ENCODE results near the gene HDAC11.
"Not testable (repeated sequence)": the region's sequence is repeated elsewhere in the genome, so short reads cannot be mapped to it uniquely, and the experiment has no call there.

Gene HDAC11

DNA sequence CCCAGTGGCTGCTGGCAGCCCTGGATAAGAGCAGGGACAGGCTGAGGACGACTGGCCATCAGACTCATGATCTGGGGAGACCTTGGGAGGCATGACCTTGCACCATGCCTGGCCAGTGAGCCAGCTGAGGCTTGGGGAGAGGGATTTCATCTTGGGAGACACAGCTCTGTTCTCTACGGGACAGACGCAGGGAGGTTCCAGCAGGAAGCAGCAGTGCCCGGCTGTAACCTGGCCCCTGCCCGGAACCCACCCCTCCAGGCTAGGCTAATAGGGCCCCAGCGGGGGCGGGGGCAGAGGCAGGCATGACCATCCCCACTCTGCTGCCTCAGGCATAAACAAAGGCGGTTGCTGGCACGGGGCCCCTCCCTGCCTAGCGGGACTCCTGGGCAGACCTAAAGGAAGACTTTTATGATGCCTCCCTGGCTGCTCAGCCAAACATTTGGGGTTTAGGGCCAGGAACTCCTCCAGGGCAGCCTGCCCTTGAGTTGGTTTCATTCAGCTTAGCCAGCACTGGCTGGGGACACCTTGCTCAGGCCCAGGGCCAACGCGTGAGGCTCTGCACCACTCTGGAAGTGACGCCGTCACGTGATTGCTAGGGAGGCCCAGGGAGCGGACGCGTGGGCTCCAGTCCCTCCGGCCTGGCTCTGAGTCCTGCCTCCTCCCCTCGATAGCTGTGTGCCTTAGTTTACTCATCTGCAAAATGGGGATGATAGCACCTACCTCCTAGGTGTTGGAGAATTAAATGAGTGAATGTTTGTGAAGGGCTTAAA, 27.6 kb downstream of the HDAC11 start:
- DNase-seq (ENCODE audit: low read depth) = no peak

DNA sequence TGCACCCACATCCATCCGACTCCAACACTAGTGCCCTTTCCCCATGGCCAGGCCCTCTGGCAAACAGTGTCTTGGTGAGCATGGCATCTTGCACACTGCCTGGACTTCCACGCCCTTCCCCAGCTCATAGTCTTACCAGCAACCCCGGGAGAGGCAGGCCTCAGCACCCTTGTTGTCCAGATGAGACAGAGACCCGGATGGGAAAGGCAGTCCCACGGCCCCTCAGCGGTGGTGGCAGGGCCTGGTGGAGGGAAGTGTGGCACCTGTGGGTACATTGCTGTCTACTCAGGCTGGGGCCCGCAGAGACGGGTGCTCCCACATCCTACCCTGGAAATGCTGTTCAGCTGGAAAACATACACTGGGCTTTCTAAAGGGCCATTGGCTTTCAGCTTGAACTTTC, 28.4 kb downstream of the HDAC11 start:
- DNase-seq (ENCODE audit: low read depth) = no peak

DNA sequence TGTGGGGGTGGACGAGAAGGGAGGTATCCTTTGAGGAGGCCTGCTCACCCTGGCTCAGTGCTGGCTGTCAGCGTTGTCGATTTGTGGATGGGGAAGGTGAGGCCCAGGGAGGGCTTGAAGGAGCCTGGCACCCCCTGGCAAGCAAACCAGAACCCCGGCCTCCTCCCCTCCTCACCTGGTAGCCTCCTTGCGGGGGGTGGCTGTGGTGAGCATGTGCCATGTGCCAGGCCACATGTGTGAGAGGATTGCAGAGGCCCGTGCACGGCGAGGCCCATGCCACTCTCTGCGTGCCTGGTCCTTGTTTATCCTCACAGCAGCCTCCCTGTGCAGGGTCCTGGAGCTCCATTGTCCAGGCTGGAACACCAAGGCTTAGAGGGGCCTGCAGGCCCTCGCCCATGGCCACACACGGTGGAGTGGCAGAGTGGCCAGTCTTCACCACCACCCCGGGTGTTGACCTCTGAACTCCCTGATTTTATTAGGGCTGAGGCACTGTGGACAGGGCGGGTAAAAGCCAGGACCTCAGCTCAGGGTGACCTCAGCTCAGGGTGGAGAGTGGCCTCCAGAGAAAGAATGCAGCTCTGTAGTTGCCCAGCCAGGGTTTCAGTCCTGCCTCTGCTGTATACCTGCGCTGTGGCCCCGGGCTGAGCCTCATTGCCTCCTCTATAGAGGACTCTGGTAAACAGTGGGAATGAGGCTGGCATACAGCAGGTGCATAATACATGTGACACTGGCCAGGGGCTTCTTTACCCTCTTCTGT, 29.1 kb downstream of the HDAC11 start:
- DNase-seq (ENCODE audit: low read depth) = no peak

DNA sequence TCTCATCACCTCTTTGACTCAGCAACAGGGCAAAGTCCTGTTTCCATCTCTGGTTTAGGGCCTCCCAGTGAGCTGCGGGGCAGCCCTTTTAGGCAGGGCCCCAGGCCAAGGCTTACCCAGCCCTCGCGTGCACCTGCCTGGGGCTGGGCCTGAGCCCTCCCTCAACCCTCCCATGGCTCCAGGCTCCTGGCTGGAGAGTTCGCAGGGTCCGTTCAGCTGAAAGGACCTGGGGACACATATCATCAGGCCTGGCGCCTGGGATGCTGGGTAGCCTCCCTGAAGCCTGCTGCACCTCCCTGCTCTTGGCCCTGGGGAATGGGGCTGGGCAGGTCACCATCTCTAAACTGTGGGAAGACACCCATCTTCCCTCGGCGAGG, 29.7 kb downstream of the HDAC11 start:
- DNase-seq (ENCODE audit: low read depth) = no peak

DNA sequence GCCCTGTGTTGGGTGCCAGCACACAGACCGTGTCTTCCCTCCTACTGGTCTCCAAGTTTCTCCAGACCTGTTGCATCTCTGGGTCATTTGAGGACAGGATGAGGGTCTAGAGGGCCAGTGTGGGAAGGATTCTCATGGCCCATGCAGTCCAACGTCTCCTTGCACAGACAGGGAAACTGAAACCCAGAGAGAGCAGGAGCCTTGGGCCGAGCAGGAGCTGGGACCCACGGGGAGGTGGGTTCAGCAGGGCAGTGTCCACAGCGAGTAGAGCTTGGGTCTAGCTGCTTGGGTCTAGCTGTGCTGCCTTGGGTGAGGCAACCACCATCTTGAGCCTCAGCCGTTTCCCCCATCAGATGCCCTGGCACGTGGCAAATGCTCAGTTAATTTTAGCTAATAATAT, 32.3 kb downstream of the HDAC11 start:
- no peak for DNase-seq (ENCODE audit: low read depth)

DNA sequence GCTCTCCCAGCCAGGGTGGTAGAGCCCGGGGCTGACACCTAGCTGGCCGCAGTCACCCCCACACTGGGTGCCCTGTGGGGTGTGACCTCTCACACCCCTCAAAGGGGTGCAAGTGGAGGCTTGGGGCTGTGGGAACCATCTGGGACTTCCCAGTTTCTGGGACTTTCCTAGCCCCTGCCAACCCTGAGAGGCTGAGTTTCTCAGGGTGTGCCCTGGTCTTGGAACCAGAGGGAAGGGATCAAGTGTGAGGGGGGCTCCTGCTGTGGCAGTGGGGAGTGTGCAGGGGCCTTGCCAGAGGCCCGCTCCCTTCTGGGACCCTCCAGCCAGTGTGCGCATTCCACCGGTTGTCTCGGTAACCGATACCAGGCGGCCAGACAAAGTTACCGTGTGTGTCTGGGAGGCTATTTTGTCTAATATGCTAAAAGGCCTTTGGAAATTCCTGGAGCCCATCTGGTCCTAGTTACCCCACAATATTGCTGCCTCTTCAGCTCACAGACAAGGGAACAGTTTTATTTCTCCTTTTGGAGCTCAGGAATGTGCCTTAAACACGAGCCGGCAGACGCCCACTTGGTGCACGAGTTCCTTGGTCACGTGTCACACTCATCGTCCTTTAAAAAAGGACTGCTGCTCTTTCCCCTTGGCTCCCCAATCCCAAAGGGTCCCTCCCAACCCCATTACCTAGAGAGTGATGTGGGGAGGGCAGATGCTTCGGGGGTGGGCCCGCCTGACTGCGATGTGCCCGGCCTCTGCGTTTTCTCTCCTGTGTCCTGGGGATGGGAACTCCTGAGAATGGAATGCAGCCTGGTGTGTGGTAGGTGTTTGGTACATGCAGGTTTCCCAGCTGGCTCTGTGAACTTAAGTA, 33.2 kb downstream of the HDAC11 start:
- DNase-seq (ENCODE audit: low read depth) = no peak

DNA sequence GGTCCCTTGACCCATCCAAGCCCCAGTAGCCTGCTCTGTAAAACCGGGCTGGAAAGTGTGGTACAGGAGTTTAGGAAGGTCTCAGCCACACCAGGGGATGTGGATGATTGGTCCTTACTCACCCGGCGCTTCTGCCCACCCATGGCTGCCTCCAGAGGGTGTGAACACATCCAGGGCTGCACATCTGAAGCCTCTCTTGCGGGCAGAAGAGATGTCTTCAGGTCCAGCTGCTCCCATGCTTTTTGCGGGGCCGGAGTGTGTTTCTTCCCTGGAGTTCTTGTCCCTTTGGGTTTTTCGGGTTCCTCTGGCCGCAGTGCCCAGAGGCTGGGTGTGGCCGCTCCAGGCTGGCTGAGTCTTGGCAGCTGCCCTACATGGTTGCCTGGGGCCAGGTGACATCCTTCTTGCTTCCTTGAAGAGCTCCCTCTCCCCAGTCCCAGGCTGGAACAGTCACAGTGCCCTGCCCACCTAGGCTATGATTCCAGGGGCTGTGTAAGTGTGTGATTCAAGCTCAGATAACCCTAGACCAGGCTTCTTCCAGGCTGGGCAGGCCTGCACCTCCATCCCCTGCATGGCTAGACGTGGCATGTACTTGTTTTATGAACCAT, 33.9 kb downstream of the HDAC11 start:
- no peak for DNase-seq (ENCODE audit: low read depth)

DNA sequence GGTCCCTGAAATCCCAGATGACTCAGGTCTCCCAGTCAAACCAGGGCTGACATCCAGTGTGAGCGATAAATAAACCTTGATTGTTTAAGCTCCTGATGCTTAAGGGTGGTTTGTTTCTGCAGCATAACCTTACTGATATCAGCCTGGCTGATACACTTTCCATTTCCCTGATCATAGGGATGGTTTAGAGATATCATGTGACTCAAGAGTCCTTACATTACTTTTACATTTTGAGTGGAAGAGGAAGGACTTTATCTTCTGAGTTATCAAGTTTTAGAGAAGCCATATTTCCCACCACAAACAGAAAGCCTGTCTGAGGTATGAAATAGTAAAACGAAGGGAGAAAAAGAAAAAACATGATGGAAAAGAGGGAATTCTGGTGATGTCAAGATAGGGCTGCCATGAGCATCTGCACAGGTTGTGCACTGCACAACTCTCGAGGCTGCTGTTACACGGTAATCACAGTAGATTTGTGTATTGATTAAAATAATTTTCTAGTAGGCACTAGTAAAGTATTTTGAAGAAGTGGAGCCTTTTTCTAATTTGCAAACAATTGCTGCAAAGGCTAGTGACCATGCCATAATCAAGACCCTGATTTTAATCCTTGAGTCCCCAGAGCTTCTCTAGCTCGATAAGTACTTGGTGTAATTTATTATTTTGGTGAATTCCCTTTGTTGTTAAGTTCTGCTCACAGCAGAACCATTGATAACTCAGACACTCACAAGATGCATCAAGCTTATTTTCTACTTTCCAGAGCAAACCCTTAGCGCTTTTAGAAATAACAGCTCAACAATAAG, 34.7 kb downstream of the HDAC11 start:
- no peak for DNase-seq (ENCODE audit: low read depth)

DNA sequence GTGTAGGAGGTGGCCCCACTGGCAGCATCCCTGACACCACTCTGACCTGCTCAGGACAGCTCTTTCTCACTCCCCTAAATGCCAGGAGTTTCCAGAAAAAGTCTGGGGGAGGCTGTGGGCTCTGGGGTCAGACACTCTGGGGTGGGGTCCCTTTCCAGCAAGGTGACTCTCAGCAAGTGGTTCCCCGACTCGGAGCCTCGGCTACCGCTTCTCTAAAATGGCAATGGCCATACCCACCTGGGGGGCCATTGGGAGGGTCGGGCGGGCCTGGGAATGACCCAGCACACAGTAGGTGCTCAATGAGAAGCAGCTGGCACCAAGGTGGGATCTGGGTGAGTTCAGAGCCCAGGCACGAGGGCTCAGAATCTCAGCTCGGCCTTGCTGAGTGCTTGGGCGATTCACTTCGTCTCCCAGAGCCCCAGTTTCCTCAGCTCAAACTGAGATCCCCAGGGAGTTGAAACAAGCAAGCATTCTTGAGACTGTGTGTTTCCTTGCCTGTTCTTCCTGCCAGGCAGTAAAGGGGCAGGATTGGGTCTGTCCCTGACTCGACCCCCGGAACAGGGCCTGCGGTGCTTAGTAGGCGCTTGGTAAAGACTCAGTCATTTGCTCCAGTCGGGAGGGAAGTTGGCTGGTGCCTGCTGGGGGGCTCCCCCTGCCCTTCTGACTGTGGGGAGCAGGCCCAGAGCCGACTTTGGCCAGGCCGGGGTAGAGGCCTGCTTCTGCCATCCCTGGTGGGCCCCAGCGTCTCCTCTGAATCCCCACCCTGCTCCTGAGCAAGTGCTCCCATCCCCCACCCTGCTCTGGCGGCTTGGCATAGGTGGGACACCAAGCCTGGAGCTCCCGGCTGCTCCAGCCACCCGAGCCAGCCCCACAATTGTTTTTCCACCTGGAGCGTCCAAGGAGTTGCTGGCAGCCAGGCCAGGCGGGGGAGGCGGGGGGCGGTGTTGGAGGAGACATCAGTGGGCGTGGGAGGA, 36.0 kb downstream of the HDAC11 start:
- no peak for DNase-seq (ENCODE audit: low read depth)

DNA sequence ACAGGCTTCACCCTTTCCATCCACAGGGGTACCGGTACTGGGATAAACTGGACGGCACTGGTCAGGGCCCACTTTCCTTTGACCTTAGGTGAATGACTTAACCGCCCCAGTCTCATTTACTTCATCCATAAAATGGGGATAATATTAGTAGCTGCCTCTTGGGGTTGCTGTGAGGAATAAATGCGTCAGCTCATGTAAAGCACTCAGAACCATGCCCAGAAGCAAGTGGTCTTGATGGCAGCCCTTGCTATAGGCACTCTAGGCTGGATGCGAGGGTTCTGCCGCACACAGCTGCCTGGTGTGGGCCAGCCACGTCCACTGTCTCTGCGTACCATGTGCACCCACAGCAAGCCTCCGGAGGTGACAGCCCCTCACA, 36.6 kb downstream of the HDAC11 start:
- no peak for DNase-seq (ENCODE audit: low read depth)

DNA sequence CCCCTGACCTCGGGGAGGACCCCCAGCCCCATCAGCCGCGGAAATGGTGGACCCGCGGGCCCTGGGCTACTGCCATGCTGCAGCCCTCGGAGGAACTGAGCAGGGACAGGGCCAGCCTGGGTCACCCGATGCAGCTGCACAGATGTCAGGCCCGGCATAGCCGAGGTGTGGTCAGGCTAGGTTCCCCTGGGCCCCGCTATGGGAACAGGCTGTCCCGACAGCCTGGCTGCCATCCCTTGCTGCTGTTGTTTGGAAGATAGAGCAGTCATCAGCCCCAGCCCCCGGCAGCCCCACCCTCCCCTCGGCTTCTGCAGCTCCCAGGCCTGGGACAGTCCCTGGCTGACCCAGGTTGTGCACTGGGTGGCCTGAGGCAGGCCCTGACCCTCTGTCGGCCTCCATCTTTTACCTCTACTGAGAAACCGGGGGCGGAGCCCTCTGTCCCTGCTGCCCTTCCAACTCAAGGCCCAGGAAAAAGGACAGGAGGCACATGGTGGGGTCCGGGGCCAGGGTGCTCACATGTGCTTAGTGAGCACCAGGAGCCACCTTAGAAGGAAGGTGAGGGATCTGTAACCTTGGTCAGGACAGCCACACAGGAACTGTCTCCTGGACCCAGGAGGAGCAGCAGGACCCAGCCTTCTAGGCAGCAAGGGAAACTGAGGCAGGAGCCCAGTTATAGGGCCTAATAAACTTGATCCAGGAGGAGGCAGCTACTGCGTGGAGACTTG, 37.3 kb downstream of the HDAC11 start:
- DNase-seq (ENCODE audit: low read depth) = no peak

DNA sequence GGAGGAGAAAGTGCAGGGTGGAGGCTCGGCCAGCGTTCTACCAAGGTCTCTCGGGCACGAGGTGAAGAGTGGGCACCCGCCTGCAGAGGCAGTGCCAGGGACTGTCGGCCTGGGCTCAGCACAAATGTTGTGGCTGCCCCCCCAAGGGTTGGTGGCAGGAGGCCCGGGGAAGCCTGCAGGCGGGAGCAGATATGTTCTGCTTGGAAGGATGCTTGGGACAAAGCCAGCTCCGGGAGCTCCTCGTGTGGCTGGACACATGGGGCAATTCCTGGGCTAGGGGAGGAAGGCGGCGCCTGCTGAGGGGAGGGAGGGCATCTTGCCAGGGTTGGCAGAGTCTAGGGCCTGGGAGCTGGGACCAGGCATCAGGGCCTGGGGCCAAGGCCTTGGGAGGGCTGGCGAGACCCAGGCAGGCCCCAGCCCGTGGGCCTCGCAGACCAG, 38.4 kb downstream of the HDAC11 start:
- no peak for DNase-seq (ENCODE audit: low read depth)

DNA sequence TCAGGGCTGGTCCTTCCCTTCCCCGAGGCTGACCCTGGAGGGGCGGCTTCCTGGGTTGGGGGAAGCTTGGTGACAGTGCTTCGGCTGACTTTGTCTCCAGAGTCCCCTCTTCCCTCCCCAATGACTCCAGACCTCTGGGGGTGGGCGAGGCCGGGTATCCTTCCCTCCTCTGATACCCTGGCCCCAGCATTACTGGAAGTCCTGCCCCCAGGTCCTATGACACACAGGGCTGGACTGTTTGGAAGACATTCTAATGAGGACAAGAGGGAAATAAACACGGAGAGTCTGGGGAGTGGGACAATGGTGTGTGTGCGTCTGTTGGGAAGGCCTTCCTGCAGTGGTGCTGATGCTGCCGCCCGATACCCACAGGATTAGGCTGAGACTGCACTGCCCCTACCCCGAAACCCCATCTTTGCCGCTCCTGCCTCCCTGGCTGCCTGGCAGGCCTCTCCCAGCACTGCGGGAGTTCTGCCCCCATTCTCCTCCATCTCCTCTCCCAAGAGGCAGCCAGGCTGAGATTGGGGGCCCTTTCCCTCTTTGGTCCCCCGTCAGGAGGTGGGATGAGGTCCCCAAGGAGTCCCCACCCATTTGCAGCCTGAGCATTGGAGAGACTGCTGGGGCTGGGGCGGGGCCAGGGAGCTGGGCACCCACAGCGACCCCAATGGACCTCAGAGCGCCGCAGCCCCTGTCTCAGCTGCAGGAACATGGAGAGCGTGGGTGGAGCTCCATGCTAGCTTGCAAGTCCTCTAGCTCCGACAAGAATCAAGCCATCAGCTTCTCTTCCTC, 39.1 kb downstream of the HDAC11 start:
- no peak for DNase-seq (ENCODE audit: low read depth)

DNA sequence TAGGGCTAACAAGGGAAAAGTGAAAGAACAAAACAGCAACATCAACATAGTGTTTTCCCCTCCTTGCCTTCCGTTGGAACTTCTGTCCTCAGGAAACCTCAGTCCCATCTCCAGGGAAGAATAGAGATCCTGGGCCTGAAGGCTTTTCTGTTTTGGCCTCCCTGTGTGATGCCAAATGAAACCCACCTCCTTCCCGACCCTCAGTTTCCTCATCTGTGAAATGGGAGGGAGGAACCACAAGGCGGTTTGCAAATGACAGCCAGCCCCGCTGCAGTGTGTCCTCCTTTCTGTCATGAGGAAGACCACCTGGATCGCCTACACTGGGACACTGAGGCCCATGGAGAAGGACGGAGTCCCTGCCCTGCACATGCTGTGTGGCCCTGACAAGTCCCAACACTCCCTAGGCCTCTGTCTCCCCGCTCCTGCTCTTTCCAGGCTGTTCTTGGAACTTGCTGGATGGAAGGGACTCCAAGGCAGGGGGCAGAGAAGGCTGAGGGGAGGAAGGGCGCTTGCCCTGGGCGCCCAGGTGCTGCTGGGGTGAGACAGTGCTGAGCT, 40.3 kb downstream of the HDAC11 start:
- DNase-seq (ENCODE audit: low read depth) = no peak

DNA sequence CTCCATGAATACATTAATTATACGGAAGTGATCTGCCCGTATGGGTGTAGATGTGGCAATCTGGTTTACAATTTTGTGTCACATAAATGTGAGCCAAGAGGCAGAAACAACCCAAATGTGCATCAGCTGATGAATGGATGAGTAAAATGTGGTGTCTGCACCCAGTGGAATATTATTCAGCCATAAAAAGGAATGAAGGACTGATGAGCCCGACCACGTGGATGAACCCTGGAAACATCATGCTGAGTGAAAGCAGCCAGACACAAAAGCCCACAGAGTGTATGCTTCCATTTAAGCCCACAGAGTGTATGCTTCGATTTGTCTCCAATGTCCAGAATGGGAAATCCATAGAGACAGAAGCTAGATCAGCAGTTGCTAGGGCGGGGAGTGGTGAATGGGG, 41.2 kb downstream of the HDAC11 start:
- no peak for DNase-seq (ENCODE audit: low read depth)

DNA sequence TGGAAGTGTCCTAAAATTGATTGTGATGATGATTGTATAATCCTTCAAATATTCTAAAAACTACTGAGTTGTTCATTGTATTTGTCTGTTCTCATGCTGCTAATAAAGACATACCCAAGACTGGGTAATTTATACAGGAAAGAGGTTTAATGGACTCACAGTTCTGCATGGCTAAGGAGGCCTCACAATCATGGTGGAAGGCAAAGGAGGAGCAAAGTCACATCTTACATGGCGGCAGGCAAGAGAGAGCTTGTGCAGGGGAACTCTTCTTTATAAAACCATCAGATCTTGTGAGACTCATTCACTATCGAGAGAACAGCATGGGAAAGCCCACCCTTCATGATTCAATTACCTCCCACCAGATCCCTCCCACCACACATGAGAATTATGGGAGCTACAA, 41.6 kb downstream of the HDAC11 start:
- DNase-seq (ENCODE audit: low read depth) = not testable (repeated sequence)

DNA sequence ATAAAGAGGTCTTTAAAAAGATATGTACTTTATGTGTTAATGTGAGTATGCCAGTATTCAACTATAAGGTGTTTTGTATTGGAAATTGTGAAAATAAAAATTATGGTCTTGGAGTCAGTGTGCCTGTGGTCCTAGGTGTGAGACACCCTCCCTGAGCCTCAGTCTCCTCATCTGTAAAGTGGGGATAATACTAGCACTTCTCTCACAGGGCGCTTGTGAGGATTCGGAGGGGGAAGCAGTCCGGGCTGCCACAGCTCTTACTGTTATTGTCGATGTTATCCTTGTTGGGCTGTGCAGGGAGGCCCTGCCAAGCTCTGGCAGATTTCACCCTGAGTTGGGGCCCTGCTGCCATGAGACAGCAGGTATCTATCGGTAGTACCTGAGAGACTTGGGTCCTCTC, 42.1 kb downstream of the HDAC11 start:
- DNase-seq (ENCODE audit: low read depth) = no peak

DNA sequence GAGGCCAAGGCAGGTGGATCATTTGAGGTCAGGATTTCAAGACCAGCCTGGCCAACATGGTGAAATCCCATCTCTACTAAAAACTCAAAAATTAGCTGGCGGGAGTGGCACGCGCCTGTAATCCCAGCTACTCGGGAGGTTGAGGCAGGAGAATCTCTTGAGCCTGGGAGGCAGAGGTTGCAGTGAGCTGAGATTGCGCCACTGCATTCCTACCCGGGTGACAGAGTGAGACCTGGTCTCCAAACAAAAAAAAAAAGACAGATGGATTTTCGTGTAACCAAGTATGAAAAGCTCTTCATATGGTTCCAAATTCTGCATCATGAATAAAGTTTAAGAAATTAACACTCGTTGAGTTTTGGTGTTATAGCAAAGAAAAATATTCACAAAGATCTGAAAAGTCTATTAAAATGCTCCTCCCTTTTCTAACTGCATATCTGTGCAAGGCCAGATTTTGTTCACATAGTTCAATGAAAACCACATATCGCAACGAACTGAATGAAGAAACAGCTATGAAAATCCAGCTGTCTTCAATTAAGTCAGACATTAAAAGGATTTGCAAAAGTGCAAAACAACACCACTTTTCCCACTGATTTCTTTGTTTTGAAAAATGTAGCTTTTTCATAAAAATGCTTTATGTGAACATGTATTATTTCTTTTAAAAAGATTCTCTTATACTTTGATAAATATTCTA, 45.0 kb downstream of the HDAC11 start:
- peak; percentile 73 for DNase-seq (ENCODE audit: low read depth)
